PC-3 (cell line): Measurements from ENCODE around the gene NDUFC1. TPM values are rescaled to one million over a fixed set of nuclear protein-coding genes. Genes with fewer than 3 reads are reported as not detected.

Experiments used
- ATAC-seq: fragments of 200-7000 bp; cut with Tn5 transposase; 2 replicates; pipeline ENCODE4 v1.9.1; 2020; ENCODE audit warnings: mild to moderate bottlenecking, moderate library complexity
- BruUV-seq: library from RNA; stranded (reverse); fragments of 400-500 nt; replicated peaks from 2 replicates; lab custom pipeline; 2021; lab: Mats Ljungman, UMichigan
- CTCF ChIA-PET: fragments of 300-600 bp; sonication (Branson Sonifier 250); formaldehyde crosslinking; loops from one replicate; lab custom pipeline; 2022; ENCODE audit warnings: antibody characterized with exemption; lab: Charles Lee
- POLR2A ChIA-PET: fragments of 300-600 bp; sonication (Branson Sonifier 250); formaldehyde crosslinking; loops from one replicate; lab custom pipeline; 2022; ENCODE audit warnings: antibody characterized with exemption; ENCODE audit not compliant: unreplicated experiment; lab: Charles Lee
- DNase-seq: peaks from one replicate; pipeline ENCODE4 v3.0.0-alpha.2; 2015
- H2AFZ ChIP-seq: fragments of 300-600 bp; sonication (generic); 2 replicates; pipeline ENCODE4 v1.6.0; 2016; ENCODE audit warnings: antibody characterized with exemption, low read length
- H3F3A ChIP-seq: fragments of 300-600 bp; sonication (generic); one replicate; pipeline ENCODE4 v1.6.0; 2017; ENCODE audit warnings: antibody characterized with exemption, low read length, control low read depth, mild to moderate bottlenecking; ENCODE audit not compliant: unreplicated experiment
- H3K27ac ChIP-seq: fragments of 300-600 bp; sonication (generic); 2 replicates; pipeline ENCODE4 v1.5.1; 2016; ENCODE audit warnings: mild to moderate bottlenecking, low read length
- H3K27me3 ChIP-seq: fragments of 300-600 bp; sonication (generic); 2 replicates; pipeline ENCODE4 v1.6.1; 2016; ENCODE audit warnings: low read length, mixed read lengths
- H3K36me3 ChIP-seq: fragments of 300-600 bp; sonication (generic); 2 replicates; pipeline ENCODE4 v1.6.1; 2016; ENCODE audit warnings: low read depth, mixed run types, low read length, mixed read lengths
- H3K4me1 ChIP-seq: fragments of 300-600 bp; sonication (generic); 2 replicates; pipeline ENCODE4 v1.5.1; 2016; ENCODE audit warnings: low read length; ENCODE audit not compliant: insufficient read depth
- H3K4me2 ChIP-seq: fragments of 300-600 bp; sonication (generic); 2 replicates; pipeline ENCODE4 v1.6.0; 2016; ENCODE audit warnings: low read length
- H3K4me3 ChIP-seq: fragments of 300-600 bp; sonication (generic); 2 replicates; pipeline ENCODE4 v1.5.1; 2016; ENCODE audit warnings: mild to moderate bottlenecking, low read length, mixed read lengths
- H3K79me2 ChIP-seq: fragments of 300-600 bp; sonication (generic); 2 replicates; pipeline ENCODE4 v1.6.1; 2017; ENCODE audit warnings: low read length, mixed read lengths
- H3K9ac ChIP-seq: fragments of 300-600 bp; sonication (generic); 2 replicates; pipeline ENCODE4 v1.6.0; 2016; ENCODE audit warnings: mild to moderate bottlenecking, low read length
- H3K9me2 ChIP-seq: fragments of 300-600 bp; sonication (generic); replicated peaks from 2 replicates; pipeline ENCODE4 v1.6.1; 2016; ENCODE audit warnings: mixed run types, low read length, mixed read lengths
- H3K9me3 ChIP-seq: fragments of 300-600 bp; sonication (generic); 2 replicates; pipeline ENCODE4 v1.6.1; 2016; ENCODE audit warnings: low read length, mixed read lengths
- H4K20me1 ChIP-seq: fragments of 300-600 bp; sonication (generic); 2 replicates; pipeline ENCODE4 v1.6.1; 2016; ENCODE audit warnings: low read length, mixed read lengths
- EZH2 ChIP-seq: fragments of 300-600 bp; sonication (generic); IDR thresholded peaks from one replicate; pipeline ENCODE4 v1.6.1; 2017; ENCODE audit warnings: antibody characterized with exemption, mild to moderate bottlenecking, low read length; ENCODE audit not compliant: unreplicated experiment
- EZH2phosphoT487 ChIP-seq: fragments of 300-600 bp; sonication (generic); IDR thresholded peaks from 2 replicates; pipeline ENCODE4 v1.6.1; 2018; ENCODE audit warnings: mild to moderate bottlenecking, antibody characterized with exemption, low read length, borderline replicate concordance
- intact Hi-C: fragments of 100-400 bp; cut with micrococcal nuclease; formaldehyde crosslinking; loops from 2 replicates; pipeline ENCODE4 v1.9.0; 2023
- total RNA-seq: library from RNA; depleted of rRNA; stranded (reverse); fragments of >200 nt; gene quantifications from 2 replicates; pipeline ENCODE4 v1.2.3, GENCODE V29; 2014
- TF ChIP-seq, protein P1 (sequence below): fragments of 300-600 bp; sonication (generic); conservative IDR thresholded peaks from 2 replicates; pipeline ENCODE4 v1.5.1; 2017; ENCODE audit warnings: antibody characterized with exemption, low read depth, mild to moderate bottlenecking, low read length

NDUFC1 gene
- total RNA-seq, 1 experiment from 2014 or later: 92.9 TPM

GRCh38 chr4:139282065-139282720, 20.1 kb downstream of the NDUFC1 start:
- BruUV-seq: no TSS peak
- Histone ChIP-seq H3K4me1 (no peaks in the 10 kb centered on the region), H3K4me3 (no peak overlapping the region), H3K9me3 (no peaks in the 10 kb centered on the region), H3K4me2 (no peak overlapping the region), H3K79me2 (no peaks in the 10 kb centered on the region), H3K9ac (no peak overlapping the region), H2AFZ (no peak overlapping the region), H3K9me2 (no peaks in the 10 kb centered on the region), H3F3A (no peaks in the 10 kb centered on the region), H3K36me3 (no peaks in the 10 kb centered on the region), H3K27ac (no peak overlapping the region), H3K27me3 (no peaks in the 10 kb centered on the region), H4K20me1 (no peaks in the 10 kb centered on the region)
- DNase-seq (no peak), ATAC-seq (no peak)
- ChIA-PET POLR2A (no interaction called here), CTCF (no interaction called here)
- TF ChIP-seq EZH2phosphoT487 (no peak), EZH2 (no peak)
- intact Hi-C loops: loop anchor here (5.0 kb wide), 1 partner anchor 55 kb away; no protein-coding TSS in a partner anchor

DNA sequence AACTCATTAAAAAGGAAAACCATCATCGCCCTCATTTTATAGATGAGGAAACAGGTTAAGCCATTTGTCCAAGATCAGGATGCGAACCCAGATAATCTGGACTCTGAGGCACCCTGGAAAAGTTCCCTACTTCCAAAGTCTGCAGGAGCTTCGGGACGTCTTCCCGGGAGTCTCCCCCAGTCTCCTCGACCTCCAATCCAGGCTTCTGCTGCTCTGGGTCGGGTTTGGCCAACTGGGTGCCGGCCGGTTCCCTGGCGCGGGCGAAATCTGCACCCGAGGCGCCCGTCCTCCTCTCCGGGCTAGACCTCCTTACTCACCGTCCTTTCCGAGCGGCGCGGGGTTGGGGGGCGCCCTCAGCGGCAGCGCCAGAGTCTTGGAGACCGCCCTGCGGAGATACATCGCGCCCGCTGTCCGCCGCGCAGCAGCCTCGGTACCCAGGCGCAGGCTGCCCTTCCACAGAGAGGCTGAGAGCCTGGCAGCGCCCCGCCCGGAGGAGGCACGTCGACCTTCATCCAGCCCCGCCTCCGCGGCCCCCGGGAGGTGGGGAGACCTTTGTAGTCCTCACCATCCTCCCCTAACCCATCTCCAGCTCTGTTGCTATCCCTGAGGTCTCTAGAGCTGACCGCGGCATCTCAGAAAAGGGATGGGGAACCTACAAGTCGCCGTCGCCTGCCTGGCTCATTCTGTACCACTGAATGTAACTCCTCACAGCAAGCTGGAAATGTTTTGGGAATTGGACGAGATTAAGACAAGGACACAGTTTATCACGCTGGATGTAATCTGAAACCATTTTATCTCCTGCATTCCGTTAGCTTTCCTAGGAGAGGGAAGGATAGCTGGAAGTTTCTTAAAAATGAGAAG, 22.3 kb downstream of the NDUFC1 start, which contains the start of gene MGARP:
MGARP (minus strand) TSS at position 466 of the 861 bp plus-strand sequence; CDS start at position 399, 67 bp downstream.
- Histone ChIP-seq H3K4me3 (no peak within 1 kb of the TSS), H3K27ac (no peak within 1 kb of the TSS), H2AFZ (no peak within 1 kb of the TSS), H3K27me3 (no peaks in the 10 kb centered on the region), H3F3A (no peaks in the 10 kb centered on the region), H3K4me1 (no peaks in the 10 kb centered on the region), H3K9ac (no peak within 1 kb of the TSS), H3K9me2 (no peaks in the 10 kb centered on the region), H3K4me2 (no peak within 1 kb of the TSS), H3K36me3 (no peaks in the 10 kb centered on the region), H4K20me1 (no peaks in the 10 kb centered on the region), H3K9me3 (no peaks in the 10 kb centered on the region), H3K79me2 (no peaks in the 10 kb centered on the region)
- ATAC-seq: no peak
- CTCF ChIA-PET: interaction anchor here (1.0 kb wide), 1 partner anchor 15 kb away, joined by 3 read pairs; no protein-coding TSS in a partner anchor
- POLR2A ChIA-PET: no interaction called here
- DNase-seq: no peak
- intact Hi-C loops: loop anchor here (5.0 kb wide), 1 partner anchor 53 kb away; no protein-coding TSS in a partner anchor
- no peak for TF ChIP-seq EZH2phosphoT487
- no peak for TF ChIP-seq EZH2
- TF ChIP-seq, protein P1, sequence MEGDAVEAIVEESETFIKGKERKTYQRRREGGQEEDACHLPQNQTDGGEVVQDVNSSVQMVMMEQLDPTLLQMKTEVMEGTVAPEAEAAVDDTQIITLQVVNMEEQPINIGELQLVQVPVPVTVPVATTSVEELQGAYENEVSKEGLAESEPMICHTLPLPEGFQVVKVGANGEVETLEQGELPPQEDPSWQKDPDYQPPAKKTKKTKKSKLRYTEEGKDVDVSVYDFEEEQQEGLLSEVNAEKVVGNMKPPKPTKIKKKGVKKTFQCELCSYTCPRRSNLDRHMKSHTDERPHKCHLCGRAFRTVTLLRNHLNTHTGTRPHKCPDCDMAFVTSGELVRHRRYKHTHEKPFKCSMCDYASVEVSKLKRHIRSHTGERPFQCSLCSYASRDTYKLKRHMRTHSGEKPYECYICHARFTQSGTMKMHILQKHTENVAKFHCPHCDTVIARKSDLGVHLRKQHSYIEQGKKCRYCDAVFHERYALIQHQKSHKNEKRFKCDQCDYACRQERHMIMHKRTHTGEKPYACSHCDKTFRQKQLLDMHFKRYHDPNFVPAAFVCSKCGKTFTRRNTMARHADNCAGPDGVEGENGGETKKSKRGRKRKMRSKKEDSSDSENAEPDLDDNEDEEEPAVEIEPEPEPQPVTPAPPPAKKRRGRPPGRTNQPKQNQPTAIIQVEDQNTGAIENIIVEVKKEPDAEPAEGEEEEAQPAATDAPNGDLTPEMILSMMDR: no peak
- BruUV-seq: no TSS peak

DNA sequence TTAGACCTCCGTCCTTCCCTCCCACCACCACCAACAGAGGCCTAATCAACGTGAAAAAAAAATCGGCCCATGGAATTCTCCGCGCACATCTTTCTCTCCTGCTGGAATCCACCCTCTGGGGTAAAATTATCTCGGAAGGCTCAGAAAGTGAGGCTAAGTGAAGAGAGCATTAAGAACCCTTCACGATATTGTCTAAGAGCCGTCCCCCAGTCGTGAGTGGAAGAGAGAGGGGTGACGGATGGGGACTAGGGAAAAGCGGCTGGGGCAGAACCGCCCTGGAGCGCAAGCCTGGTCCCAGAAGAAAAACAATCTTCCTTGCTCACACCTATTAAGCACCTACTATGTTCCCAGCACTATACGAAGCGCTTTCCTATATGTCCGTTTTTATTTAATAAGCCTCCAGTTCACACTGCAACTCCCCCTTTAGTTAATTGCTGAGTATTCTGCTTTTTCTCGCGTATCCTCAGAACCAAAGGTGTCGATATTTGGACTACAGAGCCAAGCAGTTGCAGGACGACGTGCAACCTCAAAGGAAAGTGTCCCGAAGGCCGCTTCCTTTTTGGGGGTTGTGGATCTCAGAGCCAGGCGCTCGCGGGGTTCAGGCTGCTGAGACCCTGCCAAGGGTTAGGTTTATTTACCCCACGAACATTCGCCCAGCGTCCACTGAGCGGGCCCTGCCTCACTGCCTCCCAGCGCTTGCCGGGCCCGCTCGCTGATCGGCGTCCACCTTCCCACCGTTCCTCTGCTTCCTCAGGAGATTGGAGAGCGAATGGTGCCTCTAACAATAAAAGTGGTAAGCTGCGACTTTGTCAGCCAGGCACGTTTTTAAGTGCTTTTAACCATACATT, 23.1 kb downstream of the NDUFC1 start:
- Histone ChIP-seq H3K27ac (no peak overlapping the region), H3K9me3 (no peaks in the 10 kb centered on the region), H3K79me2 (no peaks in the 10 kb centered on the region), H3K4me2 (no peak overlapping the region), H3K27me3 (no peaks in the 10 kb centered on the region), H2AFZ (no peak overlapping the region), H3K4me3 (no peak overlapping the region), H3K9ac (no peak overlapping the region), H3K4me1 (no peaks in the 10 kb centered on the region), H4K20me1 (no peaks in the 10 kb centered on the region), H3K36me3 (no peaks in the 10 kb centered on the region), H3K9me2 (no peaks in the 10 kb centered on the region), H3F3A (no peaks in the 10 kb centered on the region)
- DNase-seq (no peak), ATAC-seq (no peak)
- TF ChIP-seq, protein P1: no peak
- TF ChIP-seq EZH2: no peak
- TF ChIP-seq EZH2phosphoT487: no peak
- no TSS peak for BruUV-seq
- CTCF ChIA-PET: no interaction called here
- POLR2A ChIA-PET: no interaction called here
- intact Hi-C loops: no loop called here
